Measurements from ENCODE around the gene TEAD3.

- TF ChIP-seq POLR2A (IDR thresholded peaks at IDR 0.05; ENCODE audit: low read length) (no peak), GATA1 (IDR thresholded peaks at IDR 0.05; ENCODE audit: low read depth, low read length) (no peak)
Measured at GRCh38 chr6:35498422-35499067, 1.7 kb upstream of the TEAD3 start.

Measured in erythroblast (primary cell).